Nephron progenitor cell (in vitro differentiated cells): ENCODE measurements around the gene TRIM9.
A peak's percentile ranks its signal among the peaks of the same experiment; 100 is the strongest.

ENCODE experiments used
- DNase-seq: peaks from one replicate; pipeline ENCODE4 v3.0.0; 2021
- H3K27ac Mint-ChIP-seq: 2 replicates; pipeline ENCODE4 v1.8.0; 2021; ENCODE audit warnings: mild to moderate bottlenecking, moderate library complexity, mixed read lengths
- H3K27me3 Mint-ChIP-seq: 2 replicates; pipeline ENCODE4 v1.8.0; 2021; ENCODE audit warnings: mild to moderate bottlenecking, low read depth, mixed read lengths; ENCODE audit not compliant: poor library complexity
- H3K36me3 Mint-ChIP-seq: 2 replicates; pipeline ENCODE4 v1.8.0; 2021; ENCODE audit warnings: low read depth, mixed read lengths
- H3K4me1 Mint-ChIP-seq: 2 replicates; pipeline ENCODE4 v1.8.0; 2021; ENCODE audit warnings: mixed read lengths
- H3K4me3 Mint-ChIP-seq: 2 replicates; pipeline ENCODE4 v1.8.0; 2021; ENCODE audit warnings: mild to moderate bottlenecking, moderate library complexity, mixed read lengths
- H3K9me3 Mint-ChIP-seq: 2 replicates; pipeline ENCODE4 v1.8.0; 2021; ENCODE audit warnings: mild to moderate bottlenecking, moderate library complexity, mixed read lengths
- CTCF ChIP-seq: fragments of 200-600 bp; sonication (generic); IDR thresholded peaks from 2 replicates; pipeline ENCODE4 v1.5.0; 2021; ENCODE audit warnings: antibody characterized with exemption

TRIM9 gene

DNA sequence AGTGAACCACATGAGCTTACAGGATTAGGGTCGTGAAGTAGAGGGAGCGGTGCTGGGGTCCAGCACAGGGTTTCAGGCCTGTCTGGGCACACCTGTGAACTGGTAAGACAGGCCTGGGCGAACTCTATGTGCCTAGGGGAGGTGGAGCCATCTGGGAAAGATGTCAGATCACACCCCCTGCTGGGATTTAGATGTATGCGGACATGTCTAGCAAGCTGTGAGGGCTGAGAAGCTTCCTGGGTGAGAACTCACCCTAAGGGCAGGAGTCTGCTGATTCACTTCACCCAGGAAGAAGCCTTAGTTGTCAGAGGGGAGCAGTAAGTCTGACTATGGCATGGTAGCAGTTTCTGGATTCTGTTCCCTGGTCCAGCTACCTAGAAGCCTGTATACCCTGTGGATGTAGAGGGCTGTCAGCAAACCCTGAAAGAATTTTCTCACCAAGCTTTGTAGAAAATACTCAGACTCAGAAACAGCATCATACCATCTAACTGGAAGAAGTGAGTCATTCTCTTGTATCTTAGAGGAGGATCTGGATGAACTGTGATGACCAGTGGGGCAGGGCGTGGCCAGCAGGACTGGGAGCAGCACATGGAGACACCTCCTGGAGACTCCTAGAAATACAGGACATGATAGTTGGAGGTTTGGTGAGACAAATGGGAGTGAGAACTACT lies 139.4 kb downstream of the TRIM9 start:
- Mint-ChIP-seq H3K4me1 (peaks cover 5% of the 10 kb centered on the region), H3K9me3 (no peaks in the 10 kb centered on the region), H3K27me3 (peaks cover 3% of the 10 kb centered on the region), H3K4me3 (no peak overlapping the region), H3K27ac (no peak overlapping the region), H3K36me3 (no peaks in the 10 kb centered on the region)
- peak; percentile 18 for DNase-seq
- no peak for TF ChIP-seq CTCF

DNA sequence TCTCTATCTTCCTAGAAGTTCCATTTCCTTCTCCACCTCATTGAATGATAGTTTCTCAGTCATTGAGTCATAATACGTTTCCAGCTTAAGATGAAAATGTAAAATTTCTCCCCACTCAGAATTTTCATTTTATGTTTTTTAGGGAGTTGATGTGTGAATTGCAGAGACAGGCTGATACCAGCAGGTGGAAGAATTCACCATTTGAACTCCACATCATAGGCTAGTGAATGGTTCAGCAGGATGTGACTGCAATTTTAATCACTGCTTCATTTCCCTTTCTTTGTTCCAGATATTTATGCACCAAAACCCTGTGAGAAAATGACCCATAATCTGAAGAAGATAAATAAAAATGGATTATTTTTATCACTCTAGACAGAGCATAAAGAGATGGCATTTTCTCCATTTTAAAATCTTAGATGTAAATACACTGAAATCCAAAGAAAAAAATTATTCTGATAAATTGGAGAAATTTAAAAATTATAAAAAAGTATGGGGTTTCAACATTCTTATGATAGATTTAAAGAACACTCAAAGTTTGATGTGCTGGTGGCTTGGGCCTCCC lies 140.0 kb downstream of the TRIM9 start:
- no peak overlapping the region for H3K4me3 Mint-ChIP-seq
- peaks cover 5% of the 10 kb centered on the region for H3K4me1 Mint-ChIP-seq
- H3K27ac Mint-ChIP-seq = no peak overlapping the region
- peaks cover 3% of the 10 kb centered on the region for H3K27me3 Mint-ChIP-seq
- no peaks in the 10 kb centered on the region for H3K9me3 Mint-ChIP-seq
- no peak for DNase-seq
- TF ChIP-seq CTCF = peak; percentile 52
- H3K36me3 Mint-ChIP-seq = no peaks in the 10 kb centered on the region

GRCh38 chr14:50953502-50953901 lies 141.4 kb downstream of the TRIM9 start:
- no peak overlapping the region for H3K27ac Mint-ChIP-seq
- peaks cover 5% of the 10 kb centered on the region for H3K4me1 Mint-ChIP-seq
- H3K4me3 Mint-ChIP-seq = no peak overlapping the region
- H3K27me3 Mint-ChIP-seq = peaks cover 3% of the 10 kb centered on the region
- no peak for TF ChIP-seq CTCF
- H3K9me3 Mint-ChIP-seq = peaks cover 6% of the 10 kb centered on the region
- no peak for DNase-seq
- H3K36me3 Mint-ChIP-seq = no peaks in the 10 kb centered on the region

- DNase-seq = no peak
- Mint-ChIP-seq H3K4me3 (no peak overlapping the region), H3K4me1 (peaks cover 22% of the 10 kb centered on the region), H3K27ac (no peak overlapping the region), H3K27me3 (peaks cover 3% of the 10 kb centered on the region), H3K9me3 (peaks cover 6% of the 10 kb centered on the region), H3K36me3 (no peaks in the 10 kb centered on the region)
- TF ChIP-seq CTCF = no peak
Observed at GRCh38 chr14:50951032-50951431, 143.9 kb downstream of the TRIM9 start.

- no peak for TF ChIP-seq CTCF
- H3K36me3 Mint-ChIP-seq = no peaks in the 10 kb centered on the region
- H3K9me3 Mint-ChIP-seq = peaks cover 6% of the 10 kb centered on the region
- DNase-seq = no peak
- H3K4me1 Mint-ChIP-seq = peaks cover 34% of the 10 kb centered on the region
- H3K27ac Mint-ChIP-seq = no peak overlapping the region
- no peak overlapping the region for H3K4me3 Mint-ChIP-seq
- peaks cover 7% of the 10 kb centered on the region for H3K27me3 Mint-ChIP-seq
Observed at GRCh38 chr14:50948205-50948604, 146.7 kb downstream of the TRIM9 start.

- Mint-ChIP-seq H3K4me1 (peaks cover 38% of the 10 kb centered on the region), H3K27me3 (peaks cover 9% of the 10 kb centered on the region), H3K36me3 (no peaks in the 10 kb centered on the region), H3K27ac (peak overlapping the region; percentile 28), H3K4me3 (no peak overlapping the region), H3K9me3 (peaks cover 6% of the 10 kb centered on the region)
- DNase-seq = no peak
- no peak for TF ChIP-seq CTCF
Observed at GRCh38 chr14:50947446-50947845, 147.5 kb downstream of the TRIM9 start.
